IgD-negative memory B cell (primary cell): ENCODE data around the gene HOXC10. TPM values are rescaled to one million over a fixed set of nuclear protein-coding genes. Genes with fewer than 3 reads are reported as not detected.

Experiments
- H3K27ac Mint-ChIP-seq, 3 donors: one replicate each; pipeline ENCODE4 v1.8.0; 2020 to 2022; ENCODE audit warnings: mild to moderate bottlenecking in 3 of 3, mixed read lengths in 3 of 3, moderate library complexity in 1 of 3
- H3K27me3 Mint-ChIP-seq: one replicate; pipeline ENCODE4 v1.8.0; 2021; ENCODE audit warnings: mixed read lengths
- H3K36me3 Mint-ChIP-seq: one replicate; pipeline ENCODE4 v1.8.0; 2020; ENCODE audit warnings: mild to moderate bottlenecking, mixed read lengths
- H3K4me1 Mint-ChIP-seq, 3 donors: one replicate each; pipeline ENCODE4 v1.8.0; 2020 to 2022; ENCODE audit warnings: mixed read lengths in 3 of 3, mild to moderate bottlenecking in 1 of 3
- H3K4me3 Mint-ChIP-seq, 4 donors: one replicate each; pipeline ENCODE4 v1.8.0; 2020 to 2022; ENCODE audit warnings: mild to moderate bottlenecking in 4 of 4, mixed read lengths in 4 of 4, moderate library complexity in 3 of 4
- H3K9me3 Mint-ChIP-seq, 3 donors: one replicate each; pipeline ENCODE4 v1.8.0; 2020 to 2021; ENCODE audit warnings: mixed read lengths in 3 of 3, mild to moderate bottlenecking in 1 of 3
- polyA plus RNA-seq: library from polyadenylated mRNA; unstranded; fragments of 300-500 nt; fragmentation: Illumina TruSeq; gene quantifications from one replicate; pipeline ENCODE4 v1.2.3, GENCODE V29; 2021

HOXC10 gene
- polyA plus RNA-seq, 1 donor from 2014 or later: not detected

DNA sequence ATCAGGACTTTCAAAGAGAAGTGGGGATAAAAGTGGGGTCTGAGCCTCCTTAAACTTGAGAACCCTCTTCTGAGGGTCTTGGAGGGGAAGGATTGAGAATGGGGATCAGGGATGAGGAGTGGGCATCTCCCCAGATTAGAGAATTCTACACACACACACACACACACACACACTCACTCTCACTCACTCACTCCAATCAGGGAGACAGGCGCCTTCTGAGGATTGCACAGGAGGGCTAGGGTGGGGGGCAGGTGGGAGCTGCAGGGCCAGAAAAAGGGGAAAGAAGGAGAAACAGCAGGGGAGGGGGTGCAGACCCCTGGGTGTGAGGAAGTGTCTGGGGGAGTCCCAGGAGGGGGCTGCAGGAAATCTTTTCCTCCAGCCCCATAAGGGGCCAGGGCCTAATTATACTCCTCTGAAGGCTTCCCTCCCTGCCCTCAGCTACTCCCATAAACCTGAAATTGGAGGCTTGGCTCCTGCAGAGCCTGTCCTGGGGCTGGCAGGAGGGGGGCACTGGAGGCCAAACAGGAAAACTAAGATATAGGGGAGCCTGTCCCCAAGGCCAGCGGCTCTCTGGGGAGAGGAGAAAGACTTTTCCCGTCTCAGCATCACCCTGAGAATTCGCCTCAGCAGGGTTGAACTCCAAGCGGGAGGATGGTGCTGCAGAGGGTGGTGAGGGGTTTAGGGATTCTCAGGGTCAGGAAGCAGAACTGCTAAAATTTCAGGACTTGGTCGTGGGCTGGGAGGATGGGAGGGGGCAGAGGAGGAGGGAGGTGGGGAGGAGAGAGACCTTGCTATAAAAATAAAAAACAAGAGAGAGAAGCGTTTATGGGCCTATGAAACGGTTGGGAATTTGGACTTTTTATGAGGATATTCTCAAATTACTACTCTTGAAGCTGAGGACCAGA lies 16.6 kb downstream of the HOXC10 start:
- peak overlapping the region in 3 of 4 donors; percentile 51 to 66 (median 60) for H3K4me3 Mint-ChIP-seq
- H3K27ac Mint-ChIP-seq: peak overlapping the region; percentile 78 to 82 (median 81)
- H3K27me3 Mint-ChIP-seq: peaks cover 70% of the 10 kb centered on the region
- peaks cover 1% of the 10 kb centered on the region for H3K36me3 Mint-ChIP-seq
- no peaks in the 10 kb centered on the region for H3K9me3 Mint-ChIP-seq
- H3K4me1 Mint-ChIP-seq: peaks cover 5 to 14% (median 10%) of the 10 kb centered on the region in 3 donors

DNA sequence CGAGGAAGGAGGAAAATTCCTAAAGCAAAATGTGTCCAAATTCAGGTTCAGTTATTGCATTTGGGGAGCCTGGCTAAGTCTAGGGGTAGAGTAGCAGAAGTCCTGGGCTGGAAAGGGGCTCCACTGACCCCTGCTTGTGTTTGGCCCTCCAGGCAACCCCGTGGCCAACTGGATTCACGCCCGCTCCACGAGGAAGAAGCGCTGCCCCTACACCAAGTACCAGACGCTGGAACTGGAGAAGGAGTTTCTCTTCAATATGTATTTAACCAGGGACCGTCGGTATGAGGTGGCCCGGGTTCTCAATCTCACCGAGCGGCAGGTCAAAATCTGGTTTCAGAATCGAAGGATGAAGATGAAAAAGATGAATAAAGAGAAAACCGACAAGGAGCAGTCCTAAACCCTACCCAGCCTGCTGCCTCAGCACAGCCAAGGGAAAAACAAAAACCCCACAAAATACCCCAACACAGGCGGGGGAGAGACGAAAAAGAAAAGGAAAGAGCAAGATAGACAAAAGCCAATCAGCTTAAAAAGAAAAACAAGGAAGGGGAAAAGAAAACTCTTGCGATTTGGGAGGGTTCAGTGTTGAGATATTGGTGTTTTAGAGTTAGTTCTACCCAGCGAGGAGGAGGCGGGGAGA lies 17.4 kb downstream of the HOXC10 start:
- H3K27ac Mint-ChIP-seq: peak overlapping the region; percentile 60 to 82 (median 81)
- H3K9me3 Mint-ChIP-seq: no peaks in the 10 kb centered on the region
- peak overlapping the region in 2 of 4 donors; percentile 66 to 76 for H3K4me3 Mint-ChIP-seq
- peaks cover 4 to 13% (median 7%) of the 10 kb centered on the region in 3 donors for H3K4me1 Mint-ChIP-seq
- peaks cover 74% of the 10 kb centered on the region for H3K27me3 Mint-ChIP-seq
- H3K36me3 Mint-ChIP-seq: no peaks in the 10 kb centered on the region

DNA sequence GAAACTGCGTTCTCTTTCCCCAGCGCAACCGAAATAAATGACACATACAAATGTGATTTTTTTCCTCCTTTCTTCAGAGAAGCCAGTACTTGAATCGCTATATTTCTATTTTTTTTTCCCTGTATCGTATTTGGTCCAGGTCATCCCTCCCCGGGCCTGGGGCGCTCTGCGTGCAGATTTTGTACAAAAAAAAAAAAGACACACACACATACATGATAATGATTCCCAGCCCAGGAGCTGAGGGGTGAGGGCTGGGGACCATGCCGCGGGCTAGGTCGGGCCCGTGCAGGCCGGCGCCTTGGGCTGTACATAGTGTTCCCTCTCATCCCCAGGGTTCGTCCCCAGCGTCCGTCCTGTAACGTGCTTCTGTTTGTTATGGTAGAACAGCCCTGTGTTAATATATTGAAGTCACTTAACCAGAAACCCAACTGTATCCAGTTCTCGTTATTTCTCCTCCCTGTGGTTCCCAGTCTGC lies 18.0 kb downstream of the HOXC10 start:
- H3K9me3 Mint-ChIP-seq: no peaks in the 10 kb centered on the region
- H3K36me3 Mint-ChIP-seq: no peaks in the 10 kb centered on the region
- peak overlapping the region; percentile 35 to 81 (median 46) for H3K27ac Mint-ChIP-seq
- peaks cover 74% of the 10 kb centered on the region for H3K27me3 Mint-ChIP-seq
- peaks cover 4 to 16% (median 5%) of the 10 kb centered on the region in 3 donors for H3K4me1 Mint-ChIP-seq
- H3K4me3 Mint-ChIP-seq: peak overlapping the region in 1 of 4 donors; percentile 66

DNA sequence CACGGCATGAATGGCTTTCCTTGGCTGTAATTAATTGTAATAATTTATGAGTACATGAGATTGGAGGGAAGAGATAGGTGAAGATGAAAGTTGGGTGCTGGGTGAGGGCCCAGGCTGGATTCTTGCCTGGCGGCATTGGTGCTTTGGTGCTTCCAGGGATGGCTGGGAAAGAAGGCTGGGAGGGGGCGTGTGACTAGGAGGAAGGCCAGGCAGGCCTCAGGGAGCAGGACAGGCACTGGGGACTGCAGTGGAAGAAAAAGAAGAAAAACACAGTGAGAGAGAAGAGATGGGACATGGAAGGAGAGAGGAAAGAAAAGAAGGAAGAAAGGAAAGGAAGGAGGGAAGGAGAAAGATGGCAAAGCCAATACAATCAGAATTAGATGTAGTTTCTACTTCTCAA lies 18.7 kb downstream of the HOXC10 start:
- Mint-ChIP-seq H3K4me1 (peaks cover 4 to 16% (median 5%) of the 10 kb centered on the region in 3 donors), H3K9me3 (no peaks in the 10 kb centered on the region), H3K27ac (peak overlapping the region; percentile 35 to 89 (median 81)), H3K36me3 (no peaks in the 10 kb centered on the region), H3K27me3 (peaks cover 74% of the 10 kb centered on the region), H3K4me3 (peak overlapping the region in 3 of 4 donors; percentile 55 to 77 (median 66))

DNA sequence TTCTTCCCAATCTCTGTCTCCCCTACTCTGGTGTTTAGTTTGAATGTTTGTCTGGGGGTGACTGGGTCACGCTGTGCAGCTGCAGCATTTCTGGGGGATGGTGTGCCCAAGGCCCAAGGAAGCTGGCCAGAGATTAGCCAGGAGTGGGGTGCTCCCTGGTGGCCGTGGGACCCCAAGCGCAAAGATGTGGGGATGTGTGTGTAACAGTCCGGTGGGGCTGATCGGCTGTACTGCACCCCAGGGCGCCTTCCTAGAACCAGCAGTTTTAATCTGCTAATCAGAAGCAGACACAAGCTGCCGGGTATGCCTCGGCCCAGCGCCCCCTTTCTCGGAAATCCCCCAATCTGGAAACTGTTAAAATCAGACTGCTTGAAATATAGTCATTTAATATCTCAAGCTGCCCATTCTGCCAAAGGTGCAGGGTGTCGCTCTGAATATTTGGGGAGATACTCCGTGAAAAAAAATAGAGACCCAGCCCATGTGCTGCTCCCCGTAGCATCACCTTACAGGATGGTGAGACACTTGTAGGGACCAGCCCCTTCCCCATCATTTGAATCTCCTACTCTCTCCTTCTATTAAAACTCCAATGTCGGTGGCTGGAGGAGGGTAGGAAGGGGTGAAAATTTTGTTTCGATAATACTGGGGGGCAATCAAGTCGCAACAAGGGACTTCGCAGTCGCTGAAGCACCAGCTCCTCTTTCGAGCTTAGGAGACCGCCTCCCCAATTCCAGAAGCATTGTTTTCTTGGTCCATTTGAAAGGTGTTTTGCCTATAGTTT lies 19.3 kb downstream of the HOXC10 start:
- H3K4me1 Mint-ChIP-seq: peaks cover 6 to 17% (median 6%) of the 10 kb centered on the region in 3 donors
- peaks cover 74% of the 10 kb centered on the region for H3K27me3 Mint-ChIP-seq
- peaks cover 0 to 1% (median 0%) of the 10 kb centered on the region in 3 donors for H3K9me3 Mint-ChIP-seq
- no peaks in the 10 kb centered on the region for H3K36me3 Mint-ChIP-seq
- peak overlapping the region; percentile 81 to 89 (median 85) for H3K27ac Mint-ChIP-seq
- H3K4me3 Mint-ChIP-seq: no peak overlapping the region

DNA sequence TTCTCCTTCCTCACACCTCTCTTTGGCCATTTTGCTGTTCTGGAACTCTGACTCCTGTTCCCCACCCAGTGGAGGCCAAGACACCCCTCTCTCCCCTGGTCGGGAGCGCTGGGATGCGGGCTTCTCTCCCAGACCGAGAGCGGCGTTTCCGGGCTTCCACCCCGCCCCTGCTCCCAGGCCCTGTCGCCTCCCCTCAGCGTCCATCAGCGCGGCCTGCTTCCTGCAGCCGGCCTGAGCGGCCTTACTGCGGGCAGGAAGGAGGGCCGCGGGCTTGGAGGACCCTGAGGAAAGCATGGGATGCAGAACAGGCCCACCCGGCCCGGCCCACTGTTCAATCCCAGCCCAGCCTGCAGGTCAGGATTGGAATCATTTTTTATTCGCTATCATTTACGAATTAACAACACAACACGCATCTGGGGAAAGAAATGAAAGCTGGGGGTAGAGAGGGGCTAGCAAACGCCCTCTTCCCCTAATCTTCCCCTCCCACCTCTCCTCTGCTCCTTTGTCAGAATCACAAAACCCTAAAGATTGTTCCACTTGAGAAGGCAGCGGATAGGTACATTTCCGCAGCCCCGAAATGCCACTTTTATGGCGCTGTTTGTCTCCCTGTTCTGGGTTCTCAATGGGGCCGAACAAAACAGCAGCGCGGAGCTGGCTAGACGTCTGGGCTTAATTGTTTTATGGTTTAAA lies 20.0 kb downstream of the HOXC10 start:
- H3K27ac Mint-ChIP-seq: peak overlapping the region; percentile 84 to 97 (median 85)
- peak overlapping the region in 1 of 4 donors; percentile 94 for H3K4me3 Mint-ChIP-seq
- peaks cover 8 to 20% (median 9%) of the 10 kb centered on the region in 3 donors for H3K4me1 Mint-ChIP-seq
- no peaks in the 10 kb centered on the region for H3K36me3 Mint-ChIP-seq
- H3K27me3 Mint-ChIP-seq: peaks cover 80% of the 10 kb centered on the region
- peaks cover 0 to 4% (median 0%) of the 10 kb centered on the region in 3 donors for H3K9me3 Mint-ChIP-seq

DNA sequence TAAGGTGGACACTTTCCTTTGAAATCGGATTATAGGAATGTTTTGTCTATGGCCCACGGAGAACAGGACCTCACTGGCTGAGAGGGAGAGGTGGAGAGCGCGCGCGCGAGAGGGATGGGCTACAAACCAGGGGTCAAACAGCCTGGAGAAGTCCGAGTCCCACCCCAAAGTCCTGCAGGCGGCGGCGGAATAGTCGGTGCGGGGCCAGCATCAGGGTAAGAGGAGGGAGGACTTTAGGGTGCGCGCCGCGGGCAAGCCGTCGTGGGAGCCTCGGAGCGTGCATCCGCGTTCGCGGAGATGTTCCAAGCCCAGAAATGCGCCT lies 20.5 kb downstream of the HOXC10 start:
- no peaks in the 10 kb centered on the region for H3K36me3 Mint-ChIP-seq
- peaks cover 0 to 4% (median 0%) of the 10 kb centered on the region in 3 donors for H3K9me3 Mint-ChIP-seq
- peaks cover 8 to 24% (median 9%) of the 10 kb centered on the region in 3 donors for H3K4me1 Mint-ChIP-seq
- H3K27me3 Mint-ChIP-seq: peaks cover 80% of the 10 kb centered on the region
- peak overlapping the region in 2 of 4 donors; percentile 92 to 94 for H3K4me3 Mint-ChIP-seq
- peak overlapping the region; percentile 84 to 97 (median 85) for H3K27ac Mint-ChIP-seq

DNA sequence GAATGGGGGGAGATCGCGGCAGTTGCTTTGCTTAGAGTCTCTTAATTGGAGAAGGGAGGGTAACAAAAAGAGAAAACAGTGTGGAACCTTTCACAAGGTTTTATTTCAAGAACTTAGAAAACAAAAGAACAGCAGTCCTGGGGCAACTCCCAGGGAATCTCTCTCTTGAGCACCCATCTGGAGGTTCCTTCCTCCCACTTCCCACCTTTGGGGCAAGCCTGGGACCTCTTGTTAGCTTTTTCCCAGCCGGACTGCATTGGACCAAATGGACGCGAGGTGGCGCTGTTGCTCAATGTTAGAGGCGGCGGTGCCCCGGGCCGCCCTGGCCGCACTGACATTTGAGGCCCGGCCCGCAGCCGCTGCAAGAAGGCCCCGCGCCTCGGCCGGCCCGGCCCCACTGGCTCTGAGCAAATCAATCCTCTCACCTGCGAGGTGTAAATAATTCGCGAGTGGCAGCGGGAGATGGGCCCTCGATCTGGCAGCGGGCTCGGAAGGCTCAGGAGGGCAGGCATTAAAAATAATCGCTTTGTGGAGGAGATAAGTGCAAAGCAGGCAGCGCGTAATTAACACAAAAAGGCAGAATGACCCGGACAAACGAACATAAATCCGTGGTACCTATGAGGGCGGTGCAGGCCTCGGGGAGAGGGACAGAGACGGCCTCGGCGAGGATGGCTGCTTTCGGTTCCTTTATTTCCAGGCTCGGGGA lies 21.1 kb downstream of the HOXC10 start:
- Mint-ChIP-seq H3K27ac (peak overlapping the region; percentile 84 to 97 (median 85)), H3K4me3 (peak overlapping the region; percentile 73 to 94 (median 93)), H3K27me3 (peaks cover 79% of the 10 kb centered on the region), H3K9me3 (peaks cover 0 to 4% (median 0%) of the 10 kb centered on the region in 3 donors), H3K4me1 (peaks cover 9 to 26% (median 9%) of the 10 kb centered on the region in 3 donors), H3K36me3 (no peaks in the 10 kb centered on the region)

DNA sequence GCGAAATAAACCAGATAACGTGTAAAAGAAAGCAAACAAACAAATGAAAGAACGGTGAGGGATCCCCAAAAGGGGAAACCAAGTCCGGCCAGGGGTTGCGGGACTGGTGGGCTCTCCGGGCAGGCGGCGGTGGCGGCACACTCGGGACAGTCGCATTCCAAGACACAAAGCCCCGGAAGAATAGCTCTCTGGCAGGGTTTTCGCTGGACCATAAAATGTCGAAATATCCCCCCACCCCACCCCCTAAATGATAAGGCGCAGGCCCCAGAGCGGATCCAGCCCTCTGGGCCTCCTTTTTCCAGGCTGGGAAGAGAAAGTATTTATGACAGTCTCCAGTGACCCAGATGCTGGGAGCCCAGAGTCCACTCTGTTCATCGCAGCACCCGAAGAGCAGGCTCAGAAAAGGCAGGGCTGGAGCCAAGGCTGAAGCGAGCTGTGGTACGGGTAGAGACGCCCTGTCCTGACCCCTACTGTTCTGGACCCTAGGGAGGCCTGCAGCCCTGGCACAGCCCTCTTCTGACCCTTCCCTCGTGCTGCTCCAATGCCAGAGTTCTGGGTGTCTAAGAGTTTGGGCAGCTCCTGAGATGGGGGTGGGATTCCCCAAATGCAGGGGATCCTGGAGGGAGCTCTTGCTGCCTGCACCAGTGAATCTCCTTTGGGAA lies 21.7 kb downstream of the HOXC10 start:
- H3K4me3 Mint-ChIP-seq: peak overlapping the region; percentile 73 to 94 (median 93)
- H3K27me3 Mint-ChIP-seq: peaks cover 81% of the 10 kb centered on the region
- peaks cover 0 to 4% (median 0%) of the 10 kb centered on the region in 3 donors for H3K9me3 Mint-ChIP-seq
- peaks cover 1% of the 10 kb centered on the region for H3K36me3 Mint-ChIP-seq
- peaks cover 9 to 32% (median 15%) of the 10 kb centered on the region in 3 donors for H3K4me1 Mint-ChIP-seq
- peak overlapping the region in 2 of 3 donors; percentile 84 to 97 for H3K27ac Mint-ChIP-seq

DNA sequence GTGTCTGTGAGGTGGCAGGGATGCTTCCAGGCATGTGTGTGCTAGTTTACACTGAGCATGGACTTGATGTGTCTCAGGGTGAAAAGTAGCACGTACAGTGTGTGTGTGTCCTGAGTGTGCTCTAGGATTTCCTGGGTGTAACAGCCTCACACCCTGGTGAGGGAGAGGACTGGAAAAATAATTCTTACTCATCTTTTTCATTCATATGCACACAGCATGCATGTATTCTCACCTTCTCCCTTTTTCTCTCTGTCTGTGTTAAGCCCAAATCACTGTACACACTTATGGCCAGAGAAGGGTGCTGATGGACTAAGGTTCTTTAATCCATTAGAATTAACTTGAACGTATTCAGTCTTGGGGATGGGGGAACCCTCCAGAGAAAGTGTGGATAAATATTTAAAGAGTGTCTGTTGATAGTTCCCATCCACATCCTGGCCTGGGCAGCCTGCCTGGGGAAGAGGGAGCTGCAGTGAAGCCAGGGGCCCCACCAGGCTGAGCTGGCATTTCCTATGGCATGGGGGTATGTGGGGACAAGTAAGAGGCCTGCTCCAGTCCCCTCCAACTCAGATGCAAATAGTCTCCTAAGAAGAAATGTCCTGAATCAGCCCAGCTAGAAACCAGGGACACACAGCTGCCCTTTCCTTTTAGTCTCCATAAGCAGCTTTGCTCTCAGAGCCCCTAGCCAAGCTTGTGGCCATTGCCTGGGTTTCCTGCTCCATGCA lies 22.8 kb downstream of the HOXC10 start:
- Mint-ChIP-seq H3K9me3 (peaks cover 0 to 4% (median 0%) of the 10 kb centered on the region in 3 donors), H3K27me3 (peaks cover 75% of the 10 kb centered on the region), H3K36me3 (peaks cover 1% of the 10 kb centered on the region), H3K4me3 (peak overlapping the region in 2 of 4 donors; percentile 52 to 94), H3K4me1 (peaks cover 9 to 38% (median 15%) of the 10 kb centered on the region in 3 donors), H3K27ac (peak overlapping the region; percentile 78 to 97 (median 80))

DNA sequence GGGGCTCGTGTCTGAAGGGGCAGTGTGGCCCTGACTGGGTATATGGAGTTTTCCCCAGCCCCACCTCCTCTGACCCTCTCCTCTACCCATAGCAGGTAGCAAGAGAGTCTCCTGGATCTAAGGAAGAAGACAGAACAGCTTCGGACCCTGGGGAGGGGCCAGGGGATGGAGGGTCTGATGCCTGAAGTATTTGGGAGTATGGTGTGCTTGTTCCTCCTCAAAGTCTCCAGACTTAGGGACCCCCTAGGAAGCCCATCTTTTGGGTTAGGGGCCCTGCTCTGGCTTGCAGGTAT lies 23.3 kb downstream of the HOXC10 start:
- Mint-ChIP-seq H3K9me3 (peaks cover 0 to 4% (median 0%) of the 10 kb centered on the region in 3 donors), H3K4me3 (peak overlapping the region in 3 of 4 donors; percentile 35 to 83 (median 52)), H3K36me3 (peaks cover 1% of the 10 kb centered on the region), H3K27ac (peak overlapping the region in 2 of 3 donors; percentile 80 to 97), H3K27me3 (peaks cover 75% of the 10 kb centered on the region), H3K4me1 (peaks cover 9 to 38% (median 15%) of the 10 kb centered on the region in 3 donors)

DNA sequence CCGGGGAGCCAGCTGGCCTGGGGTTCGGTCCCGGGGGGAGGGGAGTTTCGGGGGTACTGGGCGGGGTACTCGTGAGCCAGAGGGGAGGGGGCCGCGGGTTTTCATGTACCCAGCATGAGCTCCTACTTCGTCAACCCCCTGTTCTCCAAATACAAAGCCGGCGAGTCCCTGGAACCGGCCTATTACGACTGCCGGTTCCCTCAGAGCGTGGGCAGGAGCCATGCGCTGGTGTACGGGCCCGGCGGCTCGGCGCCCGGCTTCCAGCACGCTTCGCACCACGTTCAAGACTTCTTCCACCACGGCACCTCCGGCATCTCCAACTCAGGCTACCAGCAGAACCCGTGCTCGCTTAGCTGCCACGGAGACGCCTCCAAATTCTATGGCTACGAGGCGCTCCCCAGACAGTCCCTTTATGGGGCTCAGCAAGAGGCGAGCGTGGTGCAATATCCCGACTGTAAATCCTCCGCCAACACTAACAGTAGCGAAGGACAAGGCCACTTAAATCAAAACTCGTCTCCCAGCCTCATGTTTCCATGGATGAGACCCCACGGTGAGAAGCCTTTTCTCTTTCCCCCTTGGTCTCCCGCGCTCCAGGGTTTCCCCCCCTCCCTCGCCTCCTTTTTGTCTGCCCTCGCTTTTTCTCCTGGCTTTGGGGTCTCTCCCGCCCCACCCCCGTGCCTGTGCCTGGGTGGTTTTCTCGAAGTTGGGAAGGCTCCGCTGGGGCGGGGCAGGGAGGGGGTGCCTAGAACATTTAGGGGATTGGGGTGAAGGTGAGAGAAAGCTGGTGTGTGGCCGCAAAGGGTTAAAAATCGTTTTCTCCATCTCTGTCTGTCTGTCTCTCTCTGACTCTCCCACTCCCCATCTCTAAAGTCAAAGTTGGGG lies 24.5 kb downstream of the HOXC10 start:
- H3K27ac Mint-ChIP-seq: peak overlapping the region in 2 of 3 donors; percentile 78 to 93
- H3K4me3 Mint-ChIP-seq: peak overlapping the region; percentile 67 to 89 (median 76)
- peaks cover 8 to 38% (median 15%) of the 10 kb centered on the region in 3 donors for H3K4me1 Mint-ChIP-seq
- H3K36me3 Mint-ChIP-seq: peaks cover 1% of the 10 kb centered on the region
- H3K27me3 Mint-ChIP-seq: peaks cover 71% of the 10 kb centered on the region
- H3K9me3 Mint-ChIP-seq: peaks cover 0 to 4% (median 0%) of the 10 kb centered on the region in 3 donors
